ENCODE measurements around the gene UBE2G2. TPM values are rescaled to one million over a fixed set of nuclear protein-coding genes. Genes with fewer than 3 reads are reported as not detected.

UBE2G2 gene
- total RNA-seq, 1 experiment from 2014 or later = 117 TPM

DNA sequence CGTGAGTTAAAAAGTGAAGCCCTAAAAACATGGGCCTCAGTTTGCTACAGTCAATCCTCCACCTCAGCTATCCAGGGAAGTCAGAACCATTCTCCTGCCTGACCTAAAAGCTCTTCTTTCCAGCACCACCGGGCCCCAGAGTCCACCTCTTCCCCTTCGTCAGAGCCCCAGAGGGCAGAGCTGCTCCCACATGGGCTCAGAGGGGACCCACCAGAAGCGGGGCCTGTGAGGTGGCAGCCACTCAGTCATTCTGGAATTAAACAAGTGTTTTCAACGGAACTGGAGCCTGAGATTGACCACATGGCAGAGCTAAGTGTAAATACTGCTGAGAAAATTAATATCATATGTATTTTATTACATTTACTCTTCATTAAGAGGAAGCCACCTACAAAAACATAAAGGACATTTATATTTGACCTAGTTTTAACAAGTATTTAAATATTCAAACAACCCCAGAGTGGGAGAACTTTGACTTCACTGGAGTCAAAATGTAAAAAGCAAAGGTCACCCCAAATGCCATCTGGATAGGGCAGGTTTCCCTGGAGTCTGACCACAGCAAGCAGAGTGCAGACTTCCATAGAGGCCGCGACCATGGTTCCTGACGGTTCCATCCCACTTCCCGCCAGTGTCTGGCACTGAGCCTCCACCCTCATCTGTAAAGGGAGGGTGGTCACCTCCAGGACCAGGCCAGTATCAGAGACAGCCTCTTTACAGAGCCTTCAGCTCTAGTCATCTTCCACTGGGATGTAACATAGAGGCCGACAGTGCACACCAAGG lies 14.4 kb upstream of the UBE2G2 start:
- ChIA-PET POLR2A (no interaction called here), CTCF (interaction anchor here (1.1 to 1.4 kb wide), 2 partner anchors 14 to 16 kb away, joined by 3 to 4 read pairs; partner anchors contain the start of gene UBE2G2)
- H3K27me3 Mint-ChIP-seq (ENCODE audit: low read depth) = peaks cover 22% of the 10 kb centered on the region
- peaks cover 13% of the 10 kb centered on the region for H3K9me3 Mint-ChIP-seq
- ATAC-seq (no peak), DNase-seq (ENCODE audit: low spot score) (no peak)
- H3K27ac Mint-ChIP-seq = no peak overlapping the region
- TF ChIP-seq ZNF671 (CRISPR knock-in tag; IDR thresholded peaks at IDR 0.05) (no peak), IRF2 (CRISPR knock-in tag; IDR thresholded peaks at IDR 0.05; ENCODE audit: borderline replicate concordance, low read depth) (no peak), ZNF396 (CRISPR knock-in tag; IDR thresholded peaks at IDR 0.05; ENCODE audit: borderline replicate concordance) (no peak), EMX1 (CRISPR knock-in tag; IDR thresholded peaks at IDR 0.05) (no peak), TCF7 (CRISPR knock-in tag; IDR thresholded peaks at IDR 0.05; ENCODE audit: low read depth) (no peak), SOX15 (CRISPR knock-in tag; IDR thresholded peaks at IDR 0.05) (no peak), NR2C2 (CRISPR knock-in tag; IDR thresholded peaks at IDR 0.05) (no peak), PREB (CRISPR knock-in tag; IDR thresholded peaks at IDR 0.05; ENCODE audit: borderline replicate concordance) (no peak), CREB1 (CRISPR knock-in tag; IDR thresholded peaks at IDR 0.05) (no peak)
- TF ChIP-seq, protein P1, sequence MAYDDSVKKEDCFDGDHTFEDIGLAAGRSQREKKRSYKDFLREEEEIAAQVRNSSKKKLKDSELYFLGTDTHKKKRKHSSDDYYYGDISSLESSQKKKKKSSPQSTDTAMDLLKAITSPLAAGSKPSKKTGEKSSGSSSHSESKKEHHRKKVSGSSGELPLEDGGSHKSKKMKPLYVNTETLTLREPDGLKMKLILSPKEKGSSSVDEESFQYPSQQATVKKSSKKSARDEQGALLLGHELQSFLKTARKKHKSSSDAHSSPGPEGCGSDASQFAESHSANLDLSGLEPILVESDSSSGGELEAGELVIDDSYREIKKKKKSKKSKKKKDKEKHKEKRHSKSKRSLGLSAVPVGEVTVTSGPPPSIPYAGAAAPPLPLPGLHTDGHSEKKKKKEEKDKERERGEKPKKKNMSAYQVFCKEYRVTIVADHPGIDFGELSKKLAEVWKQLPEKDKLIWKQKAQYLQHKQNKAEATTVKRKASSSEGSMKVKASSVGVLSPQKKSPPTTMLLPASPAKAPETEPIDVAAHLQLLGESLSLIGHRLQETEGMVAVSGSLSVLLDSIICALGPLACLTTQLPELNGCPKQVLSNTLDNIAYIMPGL (CRISPR knock-in tag; IDR thresholded peaks at IDR 0.05) = no peak
- peak overlapping the region; percentile 72 for H3K4me3 Mint-ChIP-seq
- peaks cover 10% of the 10 kb centered on the region for H3K4me1 Mint-ChIP-seq
- H3K36me3 Mint-ChIP-seq = peaks cover 19% of the 10 kb centered on the region

DNA sequence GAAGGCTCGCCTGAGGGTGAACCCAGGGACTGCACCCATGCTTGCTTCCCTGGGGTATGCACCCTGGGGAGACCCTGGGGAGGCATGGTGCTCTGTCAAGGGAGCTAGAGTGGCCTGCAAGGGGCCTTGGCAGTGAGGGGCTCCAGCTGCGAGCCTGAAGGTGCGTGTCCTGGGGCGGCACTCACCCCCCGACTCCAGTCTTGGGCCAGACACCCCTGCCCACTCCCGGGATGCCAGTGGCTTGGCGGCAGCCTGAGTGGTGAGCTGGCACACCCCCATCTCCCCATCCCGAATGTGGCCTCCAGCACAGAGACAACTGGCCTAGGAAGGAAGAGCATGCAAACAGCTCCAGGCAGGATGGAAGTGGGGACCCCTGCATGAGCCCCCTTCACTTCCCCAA lies 13.6 kb upstream of the UBE2G2 start:
- ChIA-PET POLR2A (no interaction called here), CTCF (interaction anchor here (0.5 to 1.4 kb wide), 3 partner anchors 14 to 30 kb away, joined by 3 to 4 read pairs (median 3); partner anchors contain the start of gene UBE2G2)
- no peak overlapping the region for H3K4me3 Mint-ChIP-seq
- H3K36me3 Mint-ChIP-seq = peaks cover 17% of the 10 kb centered on the region
- no peak for DNase-seq (ENCODE audit: low spot score)
- TF ChIP-seq MXD4 (CRISPR knock-in tag; IDR thresholded peaks at IDR 0.05; ENCODE audit: borderline replicate concordance) = no peak
- no peak for TF ChIP-seq ZSCAN18 (CRISPR knock-in tag; IDR thresholded peaks at IDR 0.05)
- no peak for TF ChIP-seq ZNF263 (CRISPR knock-in tag; IDR thresholded peaks at IDR 0.05; ENCODE audit: low read depth)
- no peak for TF ChIP-seq AFF4 (CRISPR knock-in tag; IDR thresholded peaks at IDR 0.05; ENCODE audit: borderline replicate concordance)
- TF ChIP-seq SOX15 (CRISPR knock-in tag; IDR thresholded peaks at IDR 0.05) = no peak
- no peak for TF ChIP-seq RELA (CRISPR knock-in tag; IDR thresholded peaks at IDR 0.05; ENCODE audit: borderline replicate concordance)
- TF ChIP-seq TCF7 (CRISPR knock-in tag; IDR thresholded peaks at IDR 0.05; ENCODE audit: low read depth) = no peak
- no peak for TF ChIP-seq E2F1 (CRISPR knock-in tag; IDR thresholded peaks at IDR 0.05)
- no peak for TF ChIP-seq ZNF317 (CRISPR knock-in tag; IDR thresholded peaks at IDR 0.05; ENCODE audit: borderline replicate concordance, low read depth)
- no peak for TF ChIP-seq NFYB (CRISPR knock-in tag; conservative IDR thresholded peaks at IDR 0.05; ENCODE audit: low read depth)
- ATAC-seq = no peak
- H3K27ac Mint-ChIP-seq = no peak overlapping the region
- H3K4me1 Mint-ChIP-seq = peaks cover 10% of the 10 kb centered on the region
- H3K27me3 Mint-ChIP-seq (ENCODE audit: low read depth) = peaks cover 14% of the 10 kb centered on the region
- peaks cover 9% of the 10 kb centered on the region for H3K9me3 Mint-ChIP-seq
